OCI-LY7 (cell line): ENCODE results near the gene HPGDS. TPM values are rescaled to one million over a fixed set of nuclear protein-coding genes. Genes with fewer than 3 reads are reported as not detected.

Experiments
- BruUV-seq: library from RNA; stranded (reverse); fragments of 400-500 nt; replicated peaks from 2 replicates; lab custom pipeline; 2021; lab: Mats Ljungman, UMichigan
- CTCF ChIA-PET: fragments of 300-600 bp; sonication (Branson Sonifier 250); formaldehyde crosslinking; loops from one replicate; lab custom pipeline; 2022; ENCODE audit warnings: antibody characterized with exemption; ENCODE audit not compliant: unreplicated experiment; lab: Charles Lee
- POLR2A ChIA-PET: fragments of 300-600 bp; sonication (Branson Sonifier 250); formaldehyde crosslinking; loops from one replicate; lab custom pipeline; 2022; ENCODE audit warnings: antibody characterized with exemption; lab: Charles Lee
- DNase-seq: peaks from one replicate; pipeline ENCODE4 v3.0.0-alpha.2; 2015; ENCODE audit warnings: low spot score
- H2AFZ ChIP-seq: fragments of 200-600 bp; sonication (generic), shearing (Covaris generic); 2 replicates; pipeline ENCODE4 v1.6.1; 2014; ENCODE audit warnings: mild to moderate bottlenecking, antibody characterized with exemption, low read length, moderate library complexity
- H3K27ac ChIP-seq: fragments of 200-600 bp; sonication (generic); 2 replicates; pipeline ENCODE4 v1.5.1; 2014; ENCODE audit warnings: mixed run types, low read depth, mild to moderate bottlenecking, moderate library complexity, low read length, inconsistent platforms; ENCODE audit not compliant: poor library complexity, severe bottlenecking
- H3K36me3 ChIP-seq: fragments of 200-600 bp; sonication (generic); 2 replicates; pipeline ENCODE4 v1.6.1; 2014; ENCODE audit warnings: mild to moderate bottlenecking, antibody characterized with exemption, low read length, moderate library complexity, mixed read lengths; ENCODE audit not compliant: insufficient read depth
- H3K4me1 ChIP-seq: fragments of 200-600 bp; sonication (generic); 2 replicates; pipeline ENCODE4 v1.5.1; 2014; ENCODE audit warnings: mild to moderate bottlenecking, low read length; ENCODE audit not compliant: insufficient read depth, poor library complexity, severe bottlenecking
- H3K4me2 ChIP-seq: fragments of 200-600 bp; sonication (generic); 2 replicates; pipeline ENCODE4 v1.6.1; 2014; ENCODE audit warnings: mild to moderate bottlenecking, low read length
- H3K4me3 ChIP-seq: fragments of 200-600 bp; sonication (generic); 2 replicates; pipeline ENCODE4 v1.5.1; 2014; ENCODE audit warnings: mild to moderate bottlenecking, low read depth, low read length; ENCODE audit not compliant: poor library complexity, severe bottlenecking
- H3K79me2 ChIP-seq: fragments of 200-600 bp; sonication (generic); 2 replicates; pipeline ENCODE4 v1.6.1; 2016; ENCODE audit warnings: low read depth, mild to moderate bottlenecking, low read length, moderate library complexity, mixed read lengths; ENCODE audit not compliant: insufficient read depth
- H3K9me2 ChIP-seq: fragments of 200-600 bp; sonication (generic); 2 replicates; pipeline ENCODE4 v1.6.1; 2016; ENCODE audit warnings: mild to moderate bottlenecking, low read length, mixed read lengths; ENCODE audit not compliant: insufficient read depth
- H3K9me3 ChIP-seq: fragments of 200-600 bp; sonication (generic); 2 replicates; pipeline ENCODE4 v1.6.1; 2014; ENCODE audit warnings: mild to moderate bottlenecking, mixed run types, low read length, mixed read lengths
- H4K20me1 ChIP-seq: fragments of 200-600 bp; sonication (generic); 2 replicates; pipeline ENCODE4 v1.6.1; 2014; ENCODE audit warnings: mild to moderate bottlenecking, antibody characterized with exemption, low read length, moderate library complexity, mixed read lengths; ENCODE audit not compliant: insufficient read depth
- EZH2phosphoT487 ChIP-seq: fragments of 200-600 bp; sonication (generic); IDR thresholded peaks from 2 replicates; pipeline ENCODE4 v1.6.1; 2018; ENCODE audit warnings: low read depth, borderline replicate concordance, mild to moderate bottlenecking, mixed run types, antibody characterized with exemption, low read length, moderate library complexity, mixed read lengths
- intact Hi-C: fragments of 100-400 bp; cut with micrococcal nuclease; formaldehyde crosslinking; loops from one replicate; pipeline ENCODE4 v1.10.0; 2022; ENCODE audit not compliant: unreplicated experiment
- total RNA-seq, 2 experiments: library from RNA; depleted of rRNA in 1 of 2; stranded (reverse); fragments of >200 nt in 1 of 2; shearing (Covaris generic) in 1 of 2; gene quantifications; 2 replicates each; pipeline ENCODE4 v1.2.3, GENCODE V29; 2014 to 2022
- TF ChIP-seq, protein P1 (sequence below): fragments of 200-600 bp; sonication (generic); conservative IDR thresholded peaks from 2 replicates; pipeline ENCODE4 v1.5.1; 2014; ENCODE audit warnings: mild to moderate bottlenecking, antibody characterized with exemption, low read length, moderate library complexity, mixed read lengths

The HPGDS gene
- total RNA-seq, 2 experiments from 2014 or later = not detected

DNA sequence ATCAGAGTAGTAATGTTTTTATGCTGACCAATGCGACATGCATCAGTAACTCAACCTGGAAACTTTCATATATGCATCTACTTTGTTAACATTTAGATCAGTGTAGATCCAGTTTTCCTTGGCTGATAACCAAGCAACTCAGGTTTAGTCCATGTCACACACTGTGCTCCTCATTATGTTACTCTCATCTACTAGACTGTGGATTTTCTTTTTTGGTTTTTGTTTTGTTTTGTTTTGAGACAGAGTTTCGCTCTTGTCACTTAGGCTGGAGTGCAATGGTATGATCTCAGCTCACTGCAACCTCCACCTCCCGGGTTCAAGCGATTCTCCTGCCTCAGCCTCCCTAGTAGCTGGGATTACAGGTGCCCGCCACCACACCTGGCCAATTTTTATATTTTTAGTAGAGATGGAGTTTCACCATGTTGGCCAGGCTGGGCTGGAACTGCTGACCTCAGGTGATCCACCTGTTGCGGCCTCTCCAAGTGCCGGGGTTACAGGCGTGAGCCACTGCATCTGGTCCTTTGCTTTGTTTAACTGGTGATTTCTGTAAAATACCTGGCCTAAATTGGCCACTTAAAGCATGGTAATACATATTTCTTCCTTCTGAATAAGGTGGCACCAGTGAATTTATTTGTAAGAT, 86.4 kb downstream of the HPGDS start:
- TF ChIP-seq EZH2phosphoT487 = no peak
- TF ChIP-seq, protein P1, sequence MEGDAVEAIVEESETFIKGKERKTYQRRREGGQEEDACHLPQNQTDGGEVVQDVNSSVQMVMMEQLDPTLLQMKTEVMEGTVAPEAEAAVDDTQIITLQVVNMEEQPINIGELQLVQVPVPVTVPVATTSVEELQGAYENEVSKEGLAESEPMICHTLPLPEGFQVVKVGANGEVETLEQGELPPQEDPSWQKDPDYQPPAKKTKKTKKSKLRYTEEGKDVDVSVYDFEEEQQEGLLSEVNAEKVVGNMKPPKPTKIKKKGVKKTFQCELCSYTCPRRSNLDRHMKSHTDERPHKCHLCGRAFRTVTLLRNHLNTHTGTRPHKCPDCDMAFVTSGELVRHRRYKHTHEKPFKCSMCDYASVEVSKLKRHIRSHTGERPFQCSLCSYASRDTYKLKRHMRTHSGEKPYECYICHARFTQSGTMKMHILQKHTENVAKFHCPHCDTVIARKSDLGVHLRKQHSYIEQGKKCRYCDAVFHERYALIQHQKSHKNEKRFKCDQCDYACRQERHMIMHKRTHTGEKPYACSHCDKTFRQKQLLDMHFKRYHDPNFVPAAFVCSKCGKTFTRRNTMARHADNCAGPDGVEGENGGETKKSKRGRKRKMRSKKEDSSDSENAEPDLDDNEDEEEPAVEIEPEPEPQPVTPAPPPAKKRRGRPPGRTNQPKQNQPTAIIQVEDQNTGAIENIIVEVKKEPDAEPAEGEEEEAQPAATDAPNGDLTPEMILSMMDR = no peak
- no peak overlapping the region for H3K4me3 ChIP-seq
- ChIA-PET POLR2A (no interaction called here), CTCF (no interaction called here)
- no peak overlapping the region for H3K27ac ChIP-seq
- H2AFZ ChIP-seq = no peak overlapping the region
- no peaks in the 10 kb centered on the region for H3K79me2 ChIP-seq
- no peaks in the 10 kb centered on the region for H3K9me3 ChIP-seq
- H3K4me2 ChIP-seq = no peak overlapping the region
- intact Hi-C loops = no loop called here
- peaks cover 91% of the 10 kb centered on the region for H3K36me3 ChIP-seq
- no peaks in the 10 kb centered on the region for H3K9me2 ChIP-seq
- no peaks in the 10 kb centered on the region for H3K4me1 ChIP-seq
- no peak for DNase-seq
- BruUV-seq = no TSS peak
- H4K20me1 ChIP-seq = no peaks in the 10 kb centered on the region

DNA sequence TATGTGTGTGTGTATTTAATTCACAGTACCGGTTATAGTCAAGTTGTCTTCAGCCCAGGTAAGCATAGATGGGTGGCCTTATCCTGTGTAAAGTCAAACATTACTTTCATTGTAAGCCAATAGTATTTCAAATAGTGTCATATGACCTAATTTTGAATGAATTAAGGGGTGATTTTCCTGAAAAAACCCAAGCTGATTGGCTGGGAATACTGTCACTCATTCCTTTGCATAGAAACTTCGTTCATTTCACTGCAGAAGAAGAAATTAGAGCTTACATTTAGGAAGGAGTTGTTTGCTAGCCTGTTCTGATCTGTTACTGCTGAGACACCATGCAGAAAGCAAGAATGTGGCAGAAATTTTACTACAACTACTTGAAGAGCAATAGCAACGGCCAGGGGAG, 89.6 kb downstream of the HPGDS start:
- intact Hi-C loops = no loop called here

More for the DNA sequence above, 89.6 kb downstream of the HPGDS start:
- TF ChIP-seq EZH2phosphoT487 = no peak
- TF ChIP-seq, protein P1 = no peak
- ChIA-PET CTCF (no interaction called here), POLR2A (interaction anchor here (1.0 kb wide), 1 partner anchor 15 kb away, joined by 3 read pairs; no protein-coding TSS in a partner anchor)
- DNase-seq = no peak
- H4K20me1 ChIP-seq = no peaks in the 10 kb centered on the region
- H3K9me2 ChIP-seq = no peaks in the 10 kb centered on the region
- no TSS peak for BruUV-seq
- no peak overlapping the region for H3K27ac ChIP-seq
- no peak overlapping the region for H2AFZ ChIP-seq
- H3K36me3 ChIP-seq = peaks cover 91% of the 10 kb centered on the region
- peaks cover 4% of the 10 kb centered on the region; the same call in 1 of the 2 replicates for H3K79me2 ChIP-seq
- H3K9me3 ChIP-seq = no peaks in the 10 kb centered on the region
- H3K4me1 ChIP-seq = no peaks in the 10 kb centered on the region
- no peak overlapping the region for H3K4me3 ChIP-seq
- no peak overlapping the region for H3K4me2 ChIP-seq
